Stimulated activated CD8-positive, alpha-beta memory T cell treated with anti-CD3 and anti-CD28 coated beads, Interleukin-4, amount 100 ng/mL, for 4 hours (primary cell): ENCODE measurements around the gene SGMS2.
"Not testable (repeated sequence)": the region's sequence is repeated elsewhere in the genome, so short reads cannot be mapped to it uniquely, and the experiment has no call there.

Experiments
- DNase-seq, 2 donors: peaks; one replicate each; pipeline ENCODE4 v3.0.0-alpha.2; 2020; ENCODE audit warnings: low read depth in 2 of 2, low spot score in 1 of 2

SGMS2 gene

DNA sequence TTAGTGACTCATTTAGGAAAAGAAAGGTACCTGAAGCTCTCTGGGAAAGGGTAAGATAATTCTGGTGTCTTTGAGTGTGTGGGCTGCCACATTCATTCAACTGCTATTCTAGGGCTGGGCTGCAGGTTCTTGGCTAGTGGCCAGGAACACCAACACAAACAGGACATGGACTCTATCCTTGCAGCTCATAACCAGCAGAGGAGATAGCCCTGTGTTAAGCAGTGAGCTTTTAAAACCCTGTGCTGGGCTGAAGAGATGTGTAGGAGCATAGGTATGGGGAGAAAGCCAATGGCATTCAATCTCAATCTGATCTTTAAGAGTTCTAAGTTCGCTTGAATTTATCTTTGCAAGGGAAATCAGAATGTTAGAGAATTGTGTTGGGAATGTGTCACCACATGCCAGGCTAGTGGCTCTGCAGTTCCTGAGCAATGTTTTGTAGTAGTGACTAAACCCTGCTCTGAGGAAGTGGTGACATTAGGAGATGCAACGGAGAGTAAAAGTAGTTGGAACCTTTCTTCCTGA, 39.2 kb downstream of the SGMS2 start:
- DNase-seq = no peak

DNA sequence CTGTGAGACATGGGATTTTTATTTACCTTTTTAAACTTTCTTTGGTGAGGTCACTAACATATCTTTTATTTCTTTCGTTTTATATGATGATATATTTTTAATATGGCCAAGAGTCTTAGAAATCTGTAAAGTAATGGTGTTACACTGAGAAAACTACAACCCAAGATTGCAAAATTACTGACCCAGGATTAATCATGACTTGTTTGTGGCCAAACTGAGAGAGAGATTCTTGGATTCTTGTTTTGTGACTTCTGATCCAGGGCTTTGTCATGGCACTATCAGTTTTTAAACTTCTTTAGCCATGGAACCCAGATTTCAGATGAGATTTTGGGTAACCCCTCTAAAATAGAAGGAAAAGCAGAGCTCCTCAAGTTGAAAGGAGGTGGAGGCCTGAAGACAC, 42.0 kb downstream of the SGMS2 start:
- DNase-seq = no peak

DNA sequence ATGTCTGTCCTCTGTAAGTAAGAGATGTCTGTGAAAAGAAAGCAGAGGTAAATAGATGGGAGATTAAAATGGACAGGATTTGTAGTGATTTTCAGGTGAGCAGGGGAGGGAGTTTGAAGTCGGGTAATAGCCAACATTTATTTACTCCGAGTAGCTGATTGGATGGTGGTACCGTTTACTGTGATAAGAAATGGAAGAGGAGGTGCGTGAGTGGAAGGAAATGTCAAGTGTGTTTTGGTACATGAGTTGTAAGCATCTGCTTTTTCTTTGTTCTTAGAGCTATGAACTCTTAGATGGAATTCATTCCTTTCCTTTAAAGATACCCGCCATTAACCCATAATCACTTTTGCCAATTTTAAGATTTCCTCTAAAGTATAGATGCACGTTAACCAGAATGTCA, 45.5 kb downstream of the SGMS2 start:
- DNase-seq = no peak

- DNase-seq = no peak
Measured at GRCh38 chr4:107870916-107871786, 46.4 kb downstream of the SGMS2 start.

GRCh38 chr4:107874024-107874423, 49.3 kb downstream of the SGMS2 start:
- no peak for DNase-seq

DNA sequence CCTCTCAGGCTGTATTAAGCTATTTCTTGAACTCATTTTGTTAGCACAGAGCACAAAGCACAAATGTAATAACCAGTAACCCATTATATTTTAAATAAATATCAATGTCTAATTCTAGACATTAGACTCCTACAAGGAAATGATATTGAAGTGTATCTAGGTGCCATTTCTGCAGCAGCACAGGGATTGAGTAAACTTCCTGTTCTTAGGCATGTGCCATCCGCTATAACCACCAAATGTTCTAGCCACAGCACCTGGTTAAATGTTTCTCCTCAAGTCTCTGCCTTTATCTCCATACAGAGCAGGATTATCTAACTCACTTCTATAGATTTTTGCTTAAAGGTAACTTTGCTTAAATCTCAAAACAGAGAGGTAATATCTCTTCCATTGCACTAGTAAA, 51.4 kb downstream of the SGMS2 start:
- no peak for DNase-seq

- DNase-seq = no peak
Measured at GRCh38 chr4:107877361-107877760, 52.6 kb downstream of the SGMS2 start.

DNA sequence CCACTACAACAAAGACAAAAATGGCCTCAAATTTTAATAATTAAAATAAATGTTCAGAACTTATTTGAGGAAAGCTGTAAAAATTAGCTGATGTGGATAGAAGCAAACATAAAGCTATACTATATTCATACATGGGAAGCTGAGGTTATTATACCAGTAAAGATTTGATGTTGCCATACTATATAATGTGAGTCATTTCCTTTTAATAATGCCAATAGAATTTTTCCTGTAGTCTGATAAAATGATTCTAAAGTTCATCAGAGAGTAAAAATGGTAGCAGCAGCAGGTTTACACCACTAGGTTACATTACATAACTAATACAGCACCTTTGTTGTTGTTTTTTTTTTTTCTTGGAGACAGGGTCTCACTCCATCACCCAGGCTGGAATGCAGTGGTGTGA, 61.1 kb downstream of the SGMS2 start:
- no peak for DNase-seq

DNA sequence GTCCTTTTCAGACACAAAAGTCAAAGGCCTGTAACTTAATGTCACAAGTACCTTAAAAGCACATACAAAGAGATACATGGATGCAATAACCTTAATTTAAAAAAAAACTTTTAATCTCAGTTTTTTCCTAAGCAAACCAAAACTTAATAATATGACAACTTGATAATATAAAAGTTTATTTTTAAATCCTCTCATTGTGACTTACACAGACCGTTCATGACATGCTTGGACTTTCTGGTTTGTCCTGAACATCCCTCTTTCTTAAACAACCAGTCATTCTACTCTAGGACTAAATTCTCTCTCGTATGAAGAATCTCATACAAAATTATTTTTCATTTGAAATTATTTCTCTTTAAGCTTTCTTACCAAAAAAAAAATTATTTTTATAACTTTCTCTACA, 63.5 kb downstream of the SGMS2 start:
- DNase-seq = no peak

DNA sequence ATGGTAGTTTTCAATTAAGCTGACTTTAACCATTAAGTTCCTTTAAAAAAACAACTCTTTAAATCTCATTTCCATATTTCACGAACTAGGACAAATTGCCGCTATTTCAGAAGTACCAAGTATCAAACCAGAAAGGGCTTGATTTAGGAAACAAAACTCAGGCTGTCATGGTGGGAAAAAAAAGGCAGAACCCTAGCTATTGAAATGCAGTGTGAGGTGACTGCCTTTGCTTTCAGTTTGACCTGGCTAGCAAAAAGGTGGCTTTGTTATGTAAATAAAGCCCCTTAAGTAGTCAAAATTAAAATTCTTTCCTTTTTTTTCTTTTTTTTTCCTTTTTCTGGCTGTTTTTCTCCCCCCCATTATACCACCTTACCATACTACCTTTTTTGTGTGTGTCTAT, 66.0 kb downstream of the SGMS2 start:
- DNase-seq = no peak

- DNase-seq = no peak
Measured at GRCh38 chr4:107891299-107891698, 66.6 kb downstream of the SGMS2 start.

GRCh38 chr4:107893171-107894137, 68.7 kb downstream of the SGMS2 start:
- DNase-seq = no peak

DNA sequence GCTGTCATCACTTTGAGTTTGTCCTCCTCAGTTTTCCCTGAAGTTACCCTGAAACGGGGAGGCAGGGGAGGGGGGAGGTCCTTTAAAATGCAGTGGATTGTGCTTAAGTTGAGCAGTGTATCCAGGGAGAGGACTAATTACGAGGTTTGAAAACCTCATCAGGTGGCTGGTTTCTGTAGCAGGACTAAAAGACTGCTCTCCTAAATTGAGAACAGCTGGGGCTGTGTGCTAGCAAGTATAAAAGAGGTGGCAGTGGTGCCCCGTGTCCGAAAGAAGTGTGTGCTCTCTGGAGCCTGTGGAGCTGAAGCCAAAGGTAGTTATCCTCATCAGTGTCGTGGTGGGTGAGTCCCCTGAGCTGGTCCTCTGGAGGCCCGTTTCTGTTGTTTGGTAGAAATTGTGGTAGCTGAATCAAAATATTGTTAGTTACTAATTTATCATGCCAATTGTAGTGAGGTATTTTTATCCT, 69.4 kb downstream of the SGMS2 start:
- DNase-seq = no peak

DNA sequence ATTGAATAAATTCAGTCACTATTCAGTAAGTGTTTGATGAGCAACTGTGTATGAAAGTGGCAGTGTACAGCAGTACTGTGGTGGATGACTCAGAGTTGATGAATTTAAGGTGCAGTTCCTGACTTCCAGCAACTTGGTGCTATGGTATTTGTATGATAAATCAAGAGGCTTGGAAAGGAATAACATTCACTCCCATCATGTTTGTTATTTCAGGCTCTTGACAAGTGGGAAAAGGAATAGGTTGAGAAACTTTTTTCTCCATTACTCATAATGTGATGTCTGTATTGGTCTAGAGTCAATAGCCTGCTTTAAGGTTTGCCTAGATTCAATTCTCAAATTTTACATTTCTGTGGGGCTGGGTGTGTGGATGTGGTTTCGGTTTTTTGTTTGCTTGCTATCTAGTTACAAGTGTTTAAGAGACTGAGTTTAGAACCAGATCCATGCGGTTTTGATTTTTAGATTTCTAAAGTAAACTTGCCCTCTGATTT, 71.5 kb downstream of the SGMS2 start:
- no peak for DNase-seq

- no peak for DNase-seq
Measured at GRCh38 chr4:107896646-107897045, 71.9 kb downstream of the SGMS2 start.

DNA sequence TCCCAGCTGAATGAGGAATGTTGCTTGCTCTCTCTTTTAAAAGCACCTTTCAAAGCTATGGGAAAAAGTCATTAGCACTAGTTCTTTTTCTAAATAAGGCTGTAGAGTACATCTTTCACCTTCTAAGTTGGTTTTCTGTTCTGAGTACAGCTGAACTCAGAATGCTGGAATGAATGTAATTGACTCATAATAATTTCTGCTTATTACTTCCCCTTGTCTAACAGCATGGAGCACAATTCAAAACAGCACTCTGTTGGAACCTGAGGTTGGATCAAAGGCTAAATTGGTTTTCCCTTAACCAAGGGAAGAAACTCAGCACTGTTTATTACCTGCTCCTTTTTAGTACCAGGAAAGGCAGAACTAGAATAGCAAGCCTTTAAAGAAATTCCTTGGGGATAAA, 73.1 kb downstream of the SGMS2 start:
- DNase-seq = no peak

DNA sequence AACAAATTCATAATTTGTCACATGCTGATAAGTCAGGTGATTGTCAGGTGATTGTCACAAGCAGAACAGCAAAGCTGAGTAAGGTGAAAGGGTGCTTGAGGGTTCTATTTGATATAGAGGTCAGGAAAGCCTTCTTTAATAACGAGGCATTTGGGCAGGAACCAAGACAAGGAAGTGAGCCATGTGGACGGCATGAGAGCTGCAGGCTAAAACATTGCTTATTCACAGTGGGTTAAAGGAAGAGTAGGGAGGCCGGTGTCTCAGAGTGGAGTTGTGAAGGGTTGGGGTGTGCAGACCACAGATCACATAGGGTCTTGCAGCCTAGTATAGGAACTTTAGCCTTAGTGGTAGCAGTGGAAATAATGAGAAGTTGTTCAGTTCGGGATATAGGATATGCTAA, 75.3 kb downstream of the SGMS2 start:
- DNase-seq = no peak

- no peak for DNase-seq
Measured at GRCh38 chr4:107900508-107900907, 75.8 kb downstream of the SGMS2 start.

- DNase-seq = no peak
Measured at GRCh38 chr4:107901213-107901934, 76.6 kb downstream of the SGMS2 start.

GRCh38 chr4:107902715-107903114, 78.0 kb downstream of the SGMS2 start:
- DNase-seq = no peak

DNA sequence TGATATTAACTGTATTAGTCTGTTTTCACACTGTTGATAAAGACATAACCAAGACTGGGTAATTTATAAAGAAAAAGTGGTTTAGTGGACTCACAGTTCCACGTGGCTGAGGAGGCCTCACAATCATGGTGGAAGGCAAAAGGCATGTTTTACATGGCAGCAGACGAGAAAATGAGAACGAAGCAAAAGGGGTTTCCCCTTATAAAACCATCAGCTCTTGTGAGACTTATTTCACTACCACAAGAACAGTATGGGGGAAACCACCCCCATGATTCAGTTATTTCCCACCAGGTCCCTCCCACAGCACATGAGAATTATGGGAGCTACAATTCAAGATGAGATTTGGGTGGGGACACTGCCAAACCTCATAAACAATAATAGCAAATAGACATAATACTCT, 80.3 kb downstream of the SGMS2 start:
- not testable (repeated sequence) for DNase-seq
